Neuronal stem cell (in vitro differentiated cells): ENCODE results near the gene ERC2.

ENCODE experiments used
- DNase-seq: peaks from one replicate; pipeline ENCODE4 v3.0.0-alpha.2; 2013; ENCODE audit warnings: low spot score
- H2AFZ ChIP-seq: one replicate; pipeline ENCODE4 v1.6.1; 2013; ENCODE audit warnings: mild to moderate bottlenecking, low read length, inconsistent platforms
- H2AK5ac ChIP-seq: 2 replicates; pipeline ENCODE4 v1.6.1; 2013; ENCODE audit warnings: low read depth, mild to moderate bottlenecking, inconsistent platforms, low read length, moderate library complexity, mixed read lengths
- H2BK120ac ChIP-seq: 2 replicates; pipeline ENCODE4 v1.6.1; 2013; ENCODE audit warnings: low read depth, mild to moderate bottlenecking, inconsistent platforms, low read length, moderate library complexity, mixed read lengths
- H2BK12ac ChIP-seq: one replicate; pipeline ENCODE4 v1.6.1; 2013; ENCODE audit warnings: low read length, inconsistent platforms
- H2BK15ac ChIP-seq: 2 replicates; pipeline ENCODE4 v1.6.1; 2013; ENCODE audit warnings: mild to moderate bottlenecking, low read length, inconsistent platforms, mixed read lengths
- H2BK5ac ChIP-seq: one replicate; pipeline ENCODE4 v1.6.1; 2013; ENCODE audit warnings: inconsistent platforms, mild to moderate bottlenecking, low read length, moderate library complexity
- H3K14ac ChIP-seq: one replicate; pipeline ENCODE4 v1.6.1; 2013; ENCODE audit warnings: low read length, inconsistent platforms
- H3K18ac ChIP-seq: 2 replicates; pipeline ENCODE4 v1.6.1; 2013; ENCODE audit warnings: low read length, inconsistent platforms
- H3K23ac ChIP-seq: 2 replicates; pipeline ENCODE4 v1.6.1; 2013; ENCODE audit warnings: low read depth, mild to moderate bottlenecking, mixed read lengths, low read length, inconsistent platforms; ENCODE audit not compliant: poor library complexity
- H3K27ac ChIP-seq: replicated peaks from 3 replicates; pipeline ENCODE4 v1.5.1; 2013; ENCODE audit warnings: low read length, inconsistent platforms
- H3K27me3 ChIP-seq, 3 experiments: 2 replicates each; pipeline ENCODE4 v1.6.1; 2013; ENCODE audit warnings: low read length in 3 of 3, mild to moderate bottlenecking in 2 of 3, inconsistent platforms in 1 of 3, low read depth in 1 of 3, mixed read lengths in 1 of 3, moderate library complexity in 1 of 3; ENCODE audit not compliant: control insufficient read depth in 3 of 3, insufficient read depth in 3 of 3
- H3K36me3 ChIP-seq, 2 donors: replicated peaks in 1 of 2; 2 replicates each; pipeline ENCODE4 v1.6.1; 2013; ENCODE audit warnings: low read length in 2 of 2; ENCODE audit not compliant: control insufficient read depth in 2 of 2, insufficient read depth in 2 of 2
- H3K4ac ChIP-seq: 2 replicates; pipeline ENCODE4 v1.6.1; 2013; ENCODE audit warnings: inconsistent platforms, mild to moderate bottlenecking, low read length, moderate library complexity
- H3K4me1 ChIP-seq, 2 donors: 1 replicate in 1 of 2; 2 replicates in 1 of 2; pipeline ENCODE4 v1.6.1; 2013; ENCODE audit warnings: low read length in 2 of 2, low read depth in 1 of 2; ENCODE audit not compliant: control insufficient read depth in 2 of 2, insufficient read depth in 1 of 2
- H3K4me2 ChIP-seq: one replicate; pipeline ENCODE4 v1.6.1; 2013; ENCODE audit warnings: mild to moderate bottlenecking, low read length, inconsistent platforms; ENCODE audit not compliant: insufficient read depth, poor library complexity, severe bottlenecking
- H3K4me3 ChIP-seq, 2 donors: 2 replicates each; pipeline ENCODE4 v1.5.1; 2013; ENCODE audit warnings: low read length in 2 of 2, mild to moderate bottlenecking in 2 of 2, inconsistent platforms in 1 of 2, moderate library complexity in 1 of 2
- H3K79me1 ChIP-seq: one replicate; pipeline ENCODE4 v1.6.1; 2013; ENCODE audit warnings: low read depth, mild to moderate bottlenecking, inconsistent platforms, low read length, moderate library complexity
- H3K9ac ChIP-seq: one replicate; pipeline ENCODE4 v1.6.1; 2013; ENCODE audit warnings: mild to moderate bottlenecking, low read depth, low read length, inconsistent platforms; ENCODE audit not compliant: poor library complexity
- H3K9me3 ChIP-seq, 2 donors: replicated peaks in 1 of 2; 2 replicates each; pipeline versions ENCODE3 to v1.6.1; 2013; ENCODE audit warnings: low read length in 2 of 2, mild to moderate bottlenecking in 2 of 2, inconsistent platforms in 1 of 2, low read depth in 1 of 2, mixed read lengths in 1 of 2, moderate library complexity in 1 of 2; ENCODE audit not compliant: control insufficient read depth in 2 of 2, insufficient read depth in 1 of 2
- H4K8ac ChIP-seq: one replicate; pipeline ENCODE4 v1.6.1; 2013; ENCODE audit warnings: low read depth, mild to moderate bottlenecking, inconsistent platforms, low read length, moderate library complexity
- H4K91ac ChIP-seq: one replicate; pipeline ENCODE4 v1.6.1; 2013; ENCODE audit warnings: low read length, low read depth, mild to moderate bottlenecking, inconsistent platforms; ENCODE audit not compliant: poor library complexity
- WGBS, 2 donors: extraction: QIAGEN DNeasy Blood & Tissue Kit; methylation state at CpG; one replicate each; pipeline ENCODE4 v1.1.7; 2013; ENCODE audit warnings: missing lambda C conversion rate in 2 of 2, mixed read lengths in 1 of 2; ENCODE audit not compliant: insufficient read length in 2 of 2, insufficient replicate concordance in 1 of 2; ENCODE audit errors: extremely low coverage in 2 of 2; 5-methylcytosine and 5-hydroxymethylcytosine counted together

ERC2 gene

DNA sequence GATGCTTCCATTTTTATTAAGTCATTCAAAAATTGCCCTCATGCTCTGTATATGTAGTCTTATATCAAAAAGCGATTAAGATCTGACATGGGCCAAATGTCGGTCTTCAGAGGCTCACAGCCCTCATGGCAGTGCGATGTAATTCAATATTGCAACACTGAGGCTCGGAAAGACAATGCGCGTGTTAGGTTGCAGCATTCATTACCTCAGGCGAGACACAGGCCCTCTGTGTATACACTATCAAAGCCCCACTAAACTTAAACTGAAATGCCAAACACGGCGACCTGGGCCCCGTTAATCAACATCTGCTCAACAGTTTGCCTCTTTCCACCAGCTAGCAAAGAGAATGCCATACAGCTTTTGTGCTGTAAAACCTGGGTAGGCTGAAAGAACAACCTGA lies 413.4 kb downstream of the ERC2 start:
- DNase-seq = no peak

DNA sequence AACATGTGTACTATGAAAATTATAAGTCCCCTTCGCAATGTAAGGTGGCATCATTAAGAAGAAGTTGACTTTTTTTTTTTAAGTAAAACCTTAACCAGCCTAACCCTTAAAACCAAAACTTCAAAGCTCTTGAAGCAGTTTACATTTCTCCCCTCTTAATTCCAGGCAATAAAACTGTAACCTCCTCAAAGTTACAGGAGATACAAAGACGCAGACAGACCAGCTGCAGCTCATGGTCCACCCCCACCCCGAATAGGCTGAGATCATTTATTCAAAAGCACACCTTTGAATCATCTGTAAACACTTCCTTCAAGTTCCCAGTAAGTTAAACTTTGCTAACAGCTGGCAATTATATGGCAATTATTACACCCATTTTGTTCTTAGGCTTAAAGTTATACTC lies 414.5 kb downstream of the ERC2 start:
- WGBS, 2 donors = no CpG with 5 or more reads among the region's 3 CpGs
- Histone ChIP-seq H3K27me3 (no peaks in the 10 kb centered on the region), H3K14ac (no peak overlapping the region), H2AK5ac (no peak overlapping the region), H2BK120ac (no peak overlapping the region), H3K23ac (no peak overlapping the region), H2BK5ac (no peak overlapping the region), H3K9ac (no peak overlapping the region), H3K4me1 (peaks cover 0 to 6% of the 10 kb centered on the region in 2 donors), H3K4ac (no peak overlapping the region), H3K4me2 (no peak overlapping the region), H3K36me3 (no peaks in the 10 kb centered on the region), H4K91ac (no peak overlapping the region), H3K9me3 (no peaks in the 10 kb centered on the region), H3K4me3 (no peak overlapping the region), H2BK12ac (no peak overlapping the region), H2AFZ (no peak overlapping the region), H3K27ac (no peak overlapping the region), H3K18ac (no peak overlapping the region), H2BK15ac (no peak overlapping the region), H3K79me1 (no peaks in the 10 kb centered on the region), H4K8ac (no peak overlapping the region)
- no peak for DNase-seq

More for the DNA sequence above, 413.4 kb downstream of the ERC2 start:
- Histone ChIP-seq H3K9ac (no peak overlapping the region), H3K27ac (no peak overlapping the region), H4K91ac (no peak overlapping the region), H2AFZ (no peak overlapping the region), H3K14ac (no peak overlapping the region), H3K79me1 (no peaks in the 10 kb centered on the region), H3K4ac (no peak overlapping the region), H2AK5ac (no peak overlapping the region), H2BK15ac (no peak overlapping the region), H3K4me3 (no peak overlapping the region), H2BK12ac (no peak overlapping the region), H2BK120ac (no peak overlapping the region), H3K18ac (no peak overlapping the region), H4K8ac (no peak overlapping the region), H3K23ac (no peak overlapping the region), H3K4me2 (no peak overlapping the region), H3K4me1 (peaks cover 0 to 6% of the 10 kb centered on the region in 2 donors), H2BK5ac (no peak overlapping the region), H3K9me3 (no peaks in the 10 kb centered on the region), H3K36me3 (no peaks in the 10 kb centered on the region), H3K27me3 (no peaks in the 10 kb centered on the region)
- no CpG with 5 or more reads among the region's 10 CpGs for WGBS, 2 donors

DNA sequence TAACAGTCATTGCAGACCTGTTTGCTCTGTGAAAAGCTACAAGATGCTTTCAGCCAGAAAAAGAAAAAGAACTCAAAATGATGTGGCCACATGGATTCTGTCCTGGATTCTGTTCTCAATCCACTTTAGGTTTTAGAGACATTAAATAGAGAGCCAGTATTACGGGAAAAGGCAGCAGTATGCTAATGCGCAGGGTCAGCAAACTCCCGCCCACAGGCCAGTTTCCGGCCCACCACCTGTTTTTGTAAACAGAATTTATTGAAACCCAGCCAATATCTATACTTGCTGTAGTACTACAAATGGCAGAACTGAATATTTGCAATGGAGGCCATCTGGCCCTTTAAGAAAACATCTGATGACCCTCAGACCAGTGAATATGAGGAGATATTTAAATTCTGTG lies 416.1 kb downstream of the ERC2 start:
- no peaks in the 10 kb centered on the region for H3K36me3 ChIP-seq
- H3K79me1 ChIP-seq = no peaks in the 10 kb centered on the region
- no peaks in the 10 kb centered on the region for H3K27me3 ChIP-seq
- no peak overlapping the region for H2BK120ac ChIP-seq
- H3K4ac ChIP-seq = no peak overlapping the region
- no peak overlapping the region for H3K23ac ChIP-seq
- no peak for DNase-seq
- H3K9ac ChIP-seq = no peak overlapping the region
- no peak overlapping the region for H3K14ac ChIP-seq
- no peak overlapping the region for H4K8ac ChIP-seq
- no peak overlapping the region for H3K4me2 ChIP-seq
- no peak overlapping the region for H3K18ac ChIP-seq
- no peak overlapping the region for H2BK5ac ChIP-seq
- no peak overlapping the region for H3K4me3 ChIP-seq
- WGBS, 2 donors = no CpG with 5 or more reads among the region's 4 CpGs
- H3K4me1 ChIP-seq = peaks cover 0 to 6% of the 10 kb centered on the region in 2 donors
- no peaks in the 10 kb centered on the region for H3K9me3 ChIP-seq
- no peak overlapping the region for H2BK15ac ChIP-seq
- no peak overlapping the region for H2BK12ac ChIP-seq
- no peak overlapping the region for H2AK5ac ChIP-seq
- H2AFZ ChIP-seq = no peak overlapping the region
- no peak overlapping the region for H3K27ac ChIP-seq
- no peak overlapping the region for H4K91ac ChIP-seq

DNA sequence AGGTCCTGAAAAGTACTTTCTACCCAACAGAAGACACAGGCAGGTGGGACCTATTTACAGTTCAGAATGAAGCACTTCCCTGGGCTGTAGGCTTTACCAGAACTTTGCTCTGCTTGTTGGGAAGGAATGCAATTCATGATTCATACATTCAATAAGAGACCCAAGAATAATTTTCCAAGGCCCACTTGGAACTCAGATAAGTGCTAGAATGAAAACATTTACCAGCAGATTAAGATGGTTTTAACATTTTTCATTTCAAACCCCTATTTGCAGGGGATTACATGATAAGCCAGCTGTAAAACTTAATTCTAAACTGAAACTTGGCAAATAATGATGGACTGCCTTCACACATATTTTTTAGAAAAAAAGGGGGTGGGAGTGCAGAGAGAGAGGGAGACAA lies 417.2 kb downstream of the ERC2 start:
- H2BK5ac ChIP-seq = no peak overlapping the region
- no peaks in the 10 kb centered on the region for H3K9me3 ChIP-seq
- no peak overlapping the region for H4K8ac ChIP-seq
- no peak overlapping the region for H2BK15ac ChIP-seq
- H2BK12ac ChIP-seq = no peak overlapping the region
- H4K91ac ChIP-seq = no peak overlapping the region
- peaks cover 0 to 6% of the 10 kb centered on the region in 2 donors for H3K4me1 ChIP-seq
- H3K14ac ChIP-seq = no peak overlapping the region
- no peak overlapping the region for H3K4me3 ChIP-seq
- no peak overlapping the region for H3K4ac ChIP-seq
- no peak overlapping the region for H3K27ac ChIP-seq
- H3K79me1 ChIP-seq = no peaks in the 10 kb centered on the region
- no peak overlapping the region for H3K18ac ChIP-seq
- H2AK5ac ChIP-seq = no peak overlapping the region
- H3K23ac ChIP-seq = no peak overlapping the region
- H3K9ac ChIP-seq = no peak overlapping the region
- no peak for DNase-seq
- no peak overlapping the region for H2BK120ac ChIP-seq
- no peaks in the 10 kb centered on the region for H3K27me3 ChIP-seq
- no peaks in the 10 kb centered on the region for H3K36me3 ChIP-seq
- H2AFZ ChIP-seq = no peak overlapping the region
- no peak overlapping the region for H3K4me2 ChIP-seq
